Kidney (tissue), 14 donors: Measurements from ENCODE around the gene HIGD2A. TPM values are rescaled to one million over a fixed set of nuclear protein-coding genes. Genes with fewer than 3 reads are reported as not detected.

Source experiments
- DNase-seq, 5 donors: peaks; one replicate each; pipeline ENCODE4 v3.0.0-alpha.2; 2013 to 2020
- FAIRE-seq: peaks from 2 replicates; lab custom pipeline; 2012; peaks lifted over from hg19 to GRCh38; lab: Jason Lieb, UNC
- H3K27ac ChIP-seq, 2 donors: one replicate each; pipeline ENCODE4 v1.7.0; 2013; ENCODE audit warnings: low read depth in 2 of 2, low read length in 2 of 2, inconsistent platforms in 1 of 2
- H3K27me3 ChIP-seq: one replicate; pipeline ENCODE4 v1.7.1; 2013; ENCODE audit warnings: low read length, inconsistent platforms; ENCODE audit not compliant: control insufficient read depth, insufficient read depth
- H3K36me3 ChIP-seq, 3 donors: one replicate each; pipeline versions ENCODE4 v1.7.0 to v1.7.1; 2013; ENCODE audit warnings: low read length in 3 of 3, control low read depth in 1 of 3, inconsistent platforms in 1 of 3; ENCODE audit not compliant: insufficient read depth in 3 of 3, control insufficient read depth in 2 of 3
- H3K4me1 ChIP-seq, 3 donors: one replicate each; pipeline versions ENCODE4 v1.7.0 to v1.7.1; 2013; ENCODE audit warnings: low read length in 3 of 3, inconsistent platforms in 1 of 3, low read depth in 1 of 3; ENCODE audit not compliant: control insufficient read depth in 2 of 3, insufficient read depth in 2 of 3
- H3K4me3 ChIP-seq, 3 donors: one replicate each; pipeline versions ENCODE4 v1.7.0 to v1.8.1; 2013; ENCODE audit warnings: low read length in 3 of 3, control low read depth in 1 of 3, inconsistent platforms in 1 of 3
- H3K9ac ChIP-seq, 3 donors: one replicate each; pipeline versions ENCODE4 v1.7.0 to v1.7.1; 2013; ENCODE audit warnings: low read length in 3 of 3, control low read depth in 1 of 3, inconsistent platforms in 1 of 3
- H3K9me3 ChIP-seq, 3 donors: one replicate each; pipeline versions ENCODE4 v1.7.0 to v1.7.1; 2013; ENCODE audit warnings: low read length in 3 of 3, control low read depth in 1 of 3, inconsistent platforms in 1 of 3; ENCODE audit not compliant: control insufficient read depth in 2 of 3, insufficient read depth in 1 of 3
- CTCF ChIP-seq: IDR thresholded peaks from 3 replicates; pipeline ENCODE4 v1.5.1; 2012; ENCODE audit warnings: mild to moderate bottlenecking, moderate library complexity, borderline replicate concordance; ENCODE audit not compliant: insufficient read depth; ENCODE audit errors: extremely low read depth
- intact Hi-C: fragments of 100-400 bp; cut with DNase I; formaldehyde crosslinking; loops from one replicate; pipeline ENCODE4 v1.11.1; 2022
- polyA plus RNA-seq: library from polyadenylated mRNA; stranded (reverse); fragments of 350-450 nt; fragmentation: Illumina TruSeq; extraction: RNeasy Lipid Tissue Mini Kit (QIAGEN cat#74804); gene quantifications from one replicate; pipeline ENCODE4 v1.2.3, GENCODE V29; 2014; ENCODE audit warnings: low read depth, low replicate concordance; ENCODE audit not compliant: insufficient read depth
- total RNA-seq: library from RNA; stranded (reverse); fragmentation: NEBNext Ultra II Directional; extraction: Animal tissue kit (Norgen Biotek cat#: 25700); gene quantifications from one replicate; pipeline ENCODE4 v1.2.1, GENCODE V29; 2021
- donor health status: control.
- donor health status: control.
- donor health status: control.
- donor health status: control.
- donor health status: control.
- donor health status: DM: yes; HTN: yes; CAD: no.
- donor health status: Normal renal cell carcinoma (clear cell type).

Gene HIGD2A
- total and polyA plus RNA-seq, 2 donors from 2014 or later, result 105 to 344 TPM

GRCh38 chr5:176373100-176373818 is 15.3 kb upstream of the HIGD2A start:
- no peaks in the 10 kb centered on the region for H3K4me1 ChIP-seq
- no peaks in the 10 kb centered on the region for H3K36me3 ChIP-seq
- no peak overlapping the region for H3K27ac ChIP-seq
- H3K9me3 ChIP-seq, result no peaks in the 10 kb centered on the region
- no peak for TF ChIP-seq CTCF
- no peaks in the 10 kb centered on the region for H3K27me3 ChIP-seq
- FAIRE-seq (no peak), DNase-seq (no peak)
- H3K9ac ChIP-seq, result no peak overlapping the region
- intact Hi-C loops, result no loop called here
- H3K4me3 ChIP-seq, result no peak overlapping the region

GRCh38 chr5:176379881-176380280 is 8.7 kb upstream of the HIGD2A start:
- TF ChIP-seq CTCF, result no peak
- Histone ChIP-seq H3K4me3 (no peak overlapping the region), H3K27ac (no peak overlapping the region), H3K9me3 (no peaks in the 10 kb centered on the region), H3K27me3 (no peaks in the 10 kb centered on the region), H3K36me3 (peaks cover 0 to 13% (median 7%) of the 10 kb centered on the region in 3 donors), H3K4me1 (no peaks in the 10 kb centered on the region), H3K9ac (no peak overlapping the region)
- intact Hi-C loops, result no loop called here
- FAIRE-seq (no peak), DNase-seq (no peak)

- no peaks in the 10 kb centered on the region for H3K27me3 ChIP-seq
- H3K9ac ChIP-seq, result no peak overlapping the region
- peaks cover 0 to 15% (median 15%) of the 10 kb centered on the region in 3 donors for H3K36me3 ChIP-seq
- FAIRE-seq (no peak), DNase-seq (no peak)
- H3K4me3 ChIP-seq, result no peak overlapping the region
- no peaks in the 10 kb centered on the region for H3K9me3 ChIP-seq
- H3K27ac ChIP-seq, result no peak overlapping the region
- H3K4me1 ChIP-seq, result no peaks in the 10 kb centered on the region
- no peak for TF ChIP-seq CTCF
- intact Hi-C loops, result no loop called here
These were observed 7.1 kb upstream of the HIGD2A start for GRCh38 chr5:176381423-176381822.

GRCh38 chr5:176381979-176382378 is 6.6 kb upstream of the HIGD2A start:
- no peak for FAIRE-seq
- TF ChIP-seq CTCF, result no peak

More at GRCh38 chr5:176381979-176382378, 6.6 kb upstream of the HIGD2A start:
- no peak overlapping the region for H3K27ac ChIP-seq
- no peak overlapping the region for H3K4me3 ChIP-seq
- H3K9me3 ChIP-seq, result no peaks in the 10 kb centered on the region
- H3K27me3 ChIP-seq, result no peaks in the 10 kb centered on the region
- DNase-seq, result no peak
- H3K9ac ChIP-seq, result no peak overlapping the region
- intact Hi-C loops, result no loop called here
- H3K36me3 ChIP-seq, result peaks cover 0 to 15% (median 15%) of the 10 kb centered on the region in 3 donors
- no peaks in the 10 kb centered on the region for H3K4me1 ChIP-seq
